GM18873 (cell line): ENCODE measurements around the gene CFTR.
"Not testable (repeated sequence)": the region's sequence is repeated elsewhere in the genome, so short reads cannot be mapped to it uniquely, and the experiment has no call there.

Source experiments
- ATAC-seq: cut with Tn5 transposase; IDR thresholded peaks from one replicate; pipeline ENCODE4 v1.9.1; 2021; ENCODE audit warnings: mild to moderate bottlenecking, moderate library complexity, moderate number of reproducible peaks; ENCODE audit not compliant: unreplicated experiment, low FRiP score

CFTR gene

GRCh38 chr7:117493460-117493859 lies 13.6 kb downstream of the CFTR start:
- no peak for ATAC-seq

GRCh38 chr7:117495308-117495707 lies 15.5 kb downstream of the CFTR start:
- no peak for ATAC-seq

GRCh38 chr7:117502331-117502730 lies 22.5 kb downstream of the CFTR start:
- ATAC-seq, result no peak

DNA sequence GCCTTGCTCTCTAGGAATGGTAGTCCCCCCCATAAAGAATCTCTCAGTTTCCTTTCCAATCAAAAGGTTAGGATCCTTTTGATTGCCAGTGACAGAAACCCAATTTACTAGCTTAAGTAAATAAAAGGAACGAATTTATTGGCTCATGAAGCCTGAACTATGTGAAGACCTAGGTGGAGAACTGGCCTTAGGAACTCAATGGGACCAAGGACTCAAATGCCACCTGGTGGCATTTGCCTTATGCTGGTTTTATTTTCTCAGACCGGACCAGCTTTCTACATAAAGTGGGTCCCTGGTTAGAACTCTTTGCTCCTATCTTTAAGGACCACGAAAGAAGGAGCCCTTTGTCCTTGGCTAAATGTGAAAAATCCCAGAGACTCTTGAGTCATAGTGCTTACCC lies 25.4 kb downstream of the CFTR start:
- no peak for ATAC-seq

GRCh38 chr7:117508676-117509075 lies 28.9 kb downstream of the CFTR start:
- no peak for ATAC-seq

DNA sequence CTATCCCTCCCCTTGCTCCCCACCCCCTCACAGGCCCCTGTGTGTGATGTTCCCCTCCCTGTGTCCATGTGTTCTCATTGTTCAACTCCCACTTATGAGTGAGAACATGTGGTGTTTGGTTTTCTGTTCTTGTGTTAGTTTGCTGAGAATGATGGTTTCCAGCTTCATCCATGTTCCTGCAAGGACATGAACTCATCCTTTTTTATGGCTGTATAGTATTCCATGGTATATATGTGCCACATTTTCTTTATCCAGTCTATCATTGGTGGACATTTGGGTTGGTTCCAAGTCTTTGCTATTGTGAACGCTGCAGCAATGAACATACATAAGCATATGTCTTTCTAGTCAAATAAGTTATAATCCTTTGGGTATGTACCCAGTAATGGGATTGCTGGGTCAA lies 37.4 kb downstream of the CFTR start:
- ATAC-seq, result not testable (repeated sequence)

DNA sequence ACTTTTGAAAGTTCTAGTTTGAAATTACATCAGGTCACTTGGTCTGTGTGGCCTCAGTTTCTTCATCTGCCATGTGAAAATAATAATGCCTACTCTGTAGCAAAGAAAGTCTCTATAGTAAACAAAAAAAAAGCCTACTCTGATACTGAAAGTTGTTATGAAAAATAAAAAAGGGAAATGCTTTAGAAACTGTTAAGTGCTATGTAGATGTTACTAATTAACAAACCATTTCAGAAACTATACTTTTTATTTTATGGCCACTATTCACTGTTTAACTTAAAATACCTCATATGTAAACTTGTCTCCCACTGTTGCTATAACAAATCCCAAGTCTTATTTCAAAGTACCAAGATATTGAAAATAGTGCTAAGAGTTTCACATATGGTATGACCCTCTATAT lies 50.6 kb downstream of the CFTR start:
- ATAC-seq, result no peak

DNA sequence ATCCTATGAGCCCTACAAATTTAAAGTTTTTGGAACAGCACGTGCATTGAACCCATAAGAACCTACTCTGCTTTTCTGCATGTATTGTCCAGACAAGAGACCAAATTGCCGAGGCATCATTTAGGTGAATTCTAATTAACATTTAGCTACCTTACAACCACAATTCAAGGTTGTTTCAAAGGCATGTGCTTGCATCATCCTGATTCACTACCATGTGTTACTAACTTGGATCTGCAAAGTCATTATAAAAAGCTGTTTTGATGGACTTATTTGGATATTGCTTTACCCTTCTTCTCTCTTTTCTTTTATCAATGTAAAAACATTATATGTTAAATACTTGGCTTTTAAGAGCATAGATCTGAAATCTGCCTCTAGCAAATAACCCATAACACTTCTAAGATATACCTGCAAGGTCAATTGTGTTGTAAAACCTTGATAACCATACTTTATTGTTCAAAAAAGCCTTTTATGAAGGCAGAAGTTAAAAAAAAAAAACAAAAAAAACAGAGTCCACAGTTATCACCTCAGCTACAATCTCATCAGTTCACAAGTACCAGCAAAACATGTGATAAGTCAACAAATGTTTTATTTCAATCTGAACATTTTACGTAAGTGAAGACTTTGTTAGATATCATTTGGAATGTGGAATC lies 51.9 kb downstream of the CFTR start:
- ATAC-seq, result no peak

GRCh38 chr7:117538053-117538452 lies 58.2 kb downstream of the CFTR start:
- ATAC-seq, result no peak

DNA sequence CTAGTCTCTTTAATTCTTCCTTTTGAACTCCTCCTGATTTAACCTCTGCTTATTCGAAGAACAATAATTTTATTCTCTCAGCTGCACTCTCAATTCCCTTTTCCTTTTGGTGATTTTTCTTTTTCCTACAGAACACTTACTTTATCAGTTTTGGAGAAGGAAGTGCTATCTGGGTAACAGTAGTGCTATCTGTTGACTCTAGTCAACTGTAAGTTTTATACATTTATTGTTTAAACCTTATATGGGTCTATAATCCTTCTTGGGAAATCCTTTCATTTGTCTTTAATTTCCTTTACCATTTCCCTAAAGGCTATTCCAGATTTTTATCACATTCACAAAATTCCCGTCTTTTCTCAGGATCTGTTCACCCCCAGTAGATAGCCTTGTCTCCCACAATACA lies 64.2 kb downstream of the CFTR start:
- ATAC-seq, result no peak

GRCh38 chr7:117548035-117548434 lies 68.2 kb downstream of the CFTR start:
- ATAC-seq, result no peak

- ATAC-seq, result no peak
Observed at GRCh38 chr7:117550625-117551024, 70.8 kb downstream of the CFTR start.

DNA sequence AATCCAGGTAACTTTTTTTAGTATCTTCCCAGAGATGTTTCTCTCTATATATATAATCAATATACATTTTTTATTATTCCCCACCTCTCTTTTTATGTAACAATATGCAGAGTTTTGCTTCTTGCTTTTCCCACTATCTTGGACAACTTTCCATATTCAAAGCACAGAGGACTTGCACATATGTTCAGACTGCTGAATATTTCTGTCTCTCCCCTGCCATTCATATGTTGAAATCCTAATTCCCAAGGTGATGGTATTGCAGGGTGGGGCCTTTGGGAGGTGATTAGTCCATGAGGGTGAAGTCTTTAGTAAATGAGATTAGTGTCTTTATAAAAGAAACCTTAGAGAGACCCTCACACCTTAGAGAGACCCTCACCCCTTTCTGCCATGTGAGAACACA lies 72.8 kb downstream of the CFTR start:
- no peak for ATAC-seq

DNA sequence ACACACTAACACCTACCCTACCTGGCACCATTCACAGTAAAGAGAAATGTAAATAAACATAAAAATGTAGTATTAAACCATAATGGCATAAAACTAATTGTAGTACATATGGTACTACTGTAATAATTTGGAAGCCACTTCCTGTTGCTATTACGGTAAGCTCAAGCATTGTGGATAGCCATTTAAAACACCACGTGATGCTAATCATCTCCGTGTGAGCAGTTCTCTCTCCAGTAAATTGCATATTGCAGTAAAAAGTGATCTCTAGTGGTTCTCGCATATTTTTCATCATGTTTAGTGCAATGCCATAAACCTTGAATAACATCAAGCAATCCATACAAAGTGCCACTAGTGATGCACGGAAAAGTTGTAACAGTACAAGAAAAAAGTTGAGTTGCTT lies 75.4 kb downstream of the CFTR start:
- no peak for ATAC-seq

DNA sequence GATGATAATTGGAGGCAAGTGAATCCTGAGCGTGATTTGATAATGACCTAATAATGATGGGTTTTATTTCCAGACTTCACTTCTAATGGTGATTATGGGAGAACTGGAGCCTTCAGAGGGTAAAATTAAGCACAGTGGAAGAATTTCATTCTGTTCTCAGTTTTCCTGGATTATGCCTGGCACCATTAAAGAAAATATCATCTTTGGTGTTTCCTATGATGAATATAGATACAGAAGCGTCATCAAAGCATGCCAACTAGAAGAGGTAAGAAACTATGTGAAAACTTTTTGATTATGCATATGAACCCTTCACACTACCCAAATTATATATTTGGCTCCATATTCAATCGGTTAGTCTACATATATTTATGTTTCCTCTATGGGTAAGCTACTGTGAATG lies 79.6 kb downstream of the CFTR start:
- ATAC-seq, result no peak

DNA sequence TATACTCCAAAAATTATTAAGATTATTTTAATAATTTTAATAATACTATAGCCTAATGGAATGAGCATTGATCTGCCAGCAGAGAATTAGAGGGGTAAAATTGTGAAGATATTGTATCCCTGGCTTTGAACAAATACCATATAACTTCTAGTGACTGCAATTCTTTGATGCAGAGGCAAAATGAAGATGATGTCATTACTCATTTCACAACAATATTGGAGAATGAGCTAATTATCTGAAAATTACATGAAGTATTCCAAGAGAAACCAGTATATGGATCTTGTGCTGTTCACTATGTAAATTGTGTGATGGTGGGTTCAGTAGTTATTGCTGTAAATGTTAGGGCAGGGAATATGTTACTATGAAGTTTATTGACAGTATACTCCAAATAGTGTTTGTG lies 80.2 kb downstream of the CFTR start:
- ATAC-seq, result no peak

GRCh38 chr7:117562759-117563158 lies 82.9 kb downstream of the CFTR start:
- no peak for ATAC-seq

GRCh38 chr7:117564080-117564479 lies 84.3 kb downstream of the CFTR start:
- ATAC-seq, result no peak

- no peak for ATAC-seq
Observed at GRCh38 chr7:117564627-117565026, 84.8 kb downstream of the CFTR start.

- ATAC-seq, result no peak
Observed at GRCh38 chr7:117565226-117565625, 85.4 kb downstream of the CFTR start.

DNA sequence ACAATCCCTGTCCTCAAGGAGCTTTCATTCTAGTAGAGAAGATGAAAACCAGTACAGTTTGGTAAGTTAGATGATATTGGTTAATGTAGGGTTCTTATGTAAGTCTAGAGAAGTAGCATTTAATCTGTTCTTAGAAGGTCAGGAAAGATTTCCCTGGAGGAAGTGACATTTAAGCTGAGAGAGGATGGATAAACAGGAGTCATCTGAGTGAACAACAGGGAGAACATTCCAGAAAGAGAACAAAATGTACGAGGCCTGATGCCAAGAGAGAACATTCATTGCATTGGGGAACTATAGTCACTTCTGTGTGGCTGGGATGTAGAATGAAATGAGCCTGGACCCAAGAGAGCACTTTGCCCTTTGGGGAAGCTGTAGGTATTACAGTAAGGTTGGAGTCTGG lies 88.0 kb downstream of the CFTR start:
- ATAC-seq, result no peak

GRCh38 chr7:117572856-117573620 lies 93.2 kb downstream of the CFTR start:
- ATAC-seq, result no peak
